EH (cell line): ENCODE measurements around the gene SLX4IP.

Experiments used
- DNase-seq: peaks from one replicate; pipeline ENCODE4 v3.0.0-alpha.2; 2015; ENCODE audit warnings: low read depth

Gene SLX4IP

GRCh38 chr20:10429443-10429981 lies 5.6 kb upstream of the SLX4IP start:
- DNase-seq, result no peak

- DNase-seq, result peak; percentile 15
Measured at GRCh38 chr20:10430000-10430466, 5.1 kb upstream of the SLX4IP start.

- DNase-seq, result no peak
Measured at GRCh38 chr20:10430704-10431103, 4.4 kb upstream of the SLX4IP start.

GRCh38 chr20:10432079-10432478 lies 3.0 kb upstream of the SLX4IP start:
- DNase-seq, result peak; percentile 46

GRCh38 chr20:10433014-10433622 lies 2.0 kb upstream of the SLX4IP start:
- DNase-seq, result peak; percentile 13

GRCh38 chr20:10433623-10434466 lies 1.3 kb upstream of the SLX4IP start, which contains the start of gene MKKS:
MKKS (minus strand) TSS chr20:10434222; CDS start chr20:10413514, 20,708 bp downstream.
- peak; percentile 90 for DNase-seq

- peak; percentile 99 for DNase-seq
Measured at GRCh38 chr20:10434467-10434831, 656 bp upstream of the SLX4IP start.

- no peak for DNase-seq
Measured at GRCh38 chr20:10436053-10436699, 1.1 kb downstream of the SLX4IP start.

- DNase-seq, result no peak
Measured at GRCh38 chr20:10438217-10438616, 3.1 kb downstream of the SLX4IP start.

- no peak for DNase-seq
Measured at GRCh38 chr20:10443936-10444335, 8.8 kb downstream of the SLX4IP start.

- no peak for DNase-seq
Measured at GRCh38 chr20:10445758-10446157, 10.7 kb downstream of the SLX4IP start.

GRCh38 chr20:10447028-10447427 lies 11.9 kb downstream of the SLX4IP start:
- peak; percentile 71 for DNase-seq

GRCh38 chr20:10448270-10449156 lies 13.4 kb downstream of the SLX4IP start:
- DNase-seq, result peak; percentile 49

GRCh38 chr20:10449270-10449669 lies 14.2 kb downstream of the SLX4IP start:
- DNase-seq, result no peak

- DNase-seq, result no peak
Measured at GRCh38 chr20:10453241-10453640, 18.1 kb downstream of the SLX4IP start.

- no peak for DNase-seq
Measured at GRCh38 chr20:10454151-10454750, 19.1 kb downstream of the SLX4IP start.

- no peak for DNase-seq
Measured at GRCh38 chr20:10461495-10461894, 26.4 kb downstream of the SLX4IP start.

- peak; percentile 60 for DNase-seq
Measured at GRCh38 chr20:10462516-10462915, 27.4 kb downstream of the SLX4IP start.

- no peak for DNase-seq
Measured at GRCh38 chr20:10463622-10464021, 28.5 kb downstream of the SLX4IP start.

GRCh38 chr20:10465135-10465534 lies 30.0 kb downstream of the SLX4IP start:
- no peak for DNase-seq

GRCh38 chr20:10466325-10466724 lies 31.2 kb downstream of the SLX4IP start:
- DNase-seq, result peak; percentile 56
